Tibial artery (tissue), 4 donors: ENCODE measurements around the gene ATRNL1.

Experiments
- DNase-seq, 2 donors: peaks; one replicate each; pipeline ENCODE4 v3.0.0-alpha.2; 2019
- H3K27ac ChIP-seq, 2 donors: fragments of 200-600 bp; sonication (generic) in 1 of 2; 1 replicate in 1 of 2; 2 replicates in 1 of 2; pipeline ENCODE4 v1.5.1; 2018 to 2019; ENCODE audit warnings: mild to moderate bottlenecking in 1 of 2
- H3K27me3 ChIP-seq, 2 donors: fragments of 200-600 bp; sonication (generic) in 1 of 2; one replicate each; pipeline versions ENCODE4 v1.5.1 to v1.6.0; 2016 to 2019
- H3K36me3 ChIP-seq, 3 donors: fragments of 200-600 bp; sonication (generic) in 2 of 3; one replicate each; pipeline ENCODE4 v1.5.1; 2016 to 2019; ENCODE audit warnings: mild to moderate bottlenecking in 2 of 3
- H3K4me1 ChIP-seq, 4 donors: fragments of 200-600 bp; sonication (generic) in 2 of 4; 1 replicate in 3 of 4; 2 replicates in 1 of 4; pipeline ENCODE4 v1.5.1; 2016 to 2019
- H3K4me3 ChIP-seq, 2 donors: fragments of 200-600 bp; sonication (generic) in 1 of 2; 1 replicate in 1 of 2; 2 replicates in 1 of 2; pipeline ENCODE4 v1.5.1; 2018 to 2019; ENCODE audit warnings: mild to moderate bottlenecking in 2 of 2
- H3K9me3 ChIP-seq, 3 donors: fragments of 200-600 bp; sonication (generic) in 1 of 3; one replicate each; pipeline ENCODE4 v1.5.1; 2016 to 2019
- intact Hi-C: fragments of 100-400 bp; cut with DNase I; formaldehyde crosslinking; loops from one replicate; pipeline ENCODE4 v1.15.0; 2023; ENCODE audit warnings: low total_unique reads
- TF ChIP-seq, protein P1 (sequence below), 2 experiments: fragments of 200-600 bp in 1 of 2; fragments of 450-650 bp in 1 of 2; IDR thresholded peaks; one replicate each; pipeline ENCODE4 v1.5.1; 2017 to 2019; ENCODE audit warnings: antibody characterized with exemption in 2 of 2, mild to moderate bottlenecking in 1 of 2, moderate library complexity in 1 of 2

Gene ATRNL1

DNA sequence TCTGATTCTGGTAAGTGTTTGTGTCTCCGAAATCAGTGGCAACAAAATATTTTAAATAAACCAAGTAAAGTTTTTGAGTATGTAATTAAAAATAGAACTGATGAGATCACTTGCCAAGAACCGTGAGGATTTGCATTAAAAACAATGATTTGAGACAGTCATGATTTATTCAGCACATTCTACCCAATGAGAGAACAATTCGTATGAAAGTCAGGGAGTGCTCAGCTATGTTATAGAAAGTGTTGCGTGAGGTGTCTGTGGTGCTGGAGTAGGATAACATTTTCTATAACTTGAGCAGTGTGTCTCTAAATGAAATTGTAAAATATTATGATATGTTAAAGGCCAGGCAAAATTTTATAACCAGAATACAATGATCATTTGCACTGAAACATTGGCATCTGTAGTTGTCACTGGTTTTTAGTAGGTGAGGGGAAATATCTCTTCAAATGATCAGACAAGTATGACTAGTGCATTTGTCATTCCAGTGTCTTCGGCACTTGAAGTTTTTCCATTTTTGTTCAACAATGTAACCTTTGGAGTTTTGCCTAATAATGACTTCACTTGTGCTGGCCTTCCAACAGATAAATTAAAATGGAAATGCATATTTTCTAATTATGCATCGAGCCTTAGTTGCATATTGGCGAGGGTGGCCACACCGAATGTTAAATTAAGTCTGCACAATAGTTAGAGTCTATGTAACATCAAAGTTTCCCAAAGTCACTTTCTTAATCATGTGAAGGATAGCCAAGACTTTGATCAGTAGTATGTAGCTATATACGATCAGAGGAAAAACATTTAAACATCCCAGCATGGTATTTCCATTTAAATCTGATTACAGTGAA is 844.0 kb downstream of the ATRNL1 start:
- no peaks in the 10 kb centered on the region for H3K36me3 ChIP-seq

DNA sequence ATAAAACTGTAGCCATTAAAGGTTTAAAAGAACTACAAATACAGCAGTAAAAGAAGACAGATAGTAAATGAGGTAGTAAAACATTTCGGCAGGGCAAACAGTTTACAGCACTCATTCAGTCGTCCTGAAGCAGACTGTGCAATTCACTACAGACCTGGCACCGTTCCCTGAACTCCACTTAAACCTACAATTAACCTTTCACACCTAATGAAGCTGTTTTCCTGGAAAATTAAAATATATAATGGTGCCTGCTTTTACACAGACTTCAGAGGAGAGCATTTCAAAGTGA is 844.5 kb downstream of the ATRNL1 start:
- Histone ChIP-seq H3K27ac (no peak overlapping the region), H3K27me3 (no peaks in the 10 kb centered on the region), H3K4me1 (peaks cover 0 to 14% (median 0%) of the 10 kb centered on the region in 4 donors), H3K4me3 (no peak overlapping the region), H3K36me3 (no peaks in the 10 kb centered on the region), H3K9me3 (no peaks in the 10 kb centered on the region)
- TF ChIP-seq, protein P1, sequence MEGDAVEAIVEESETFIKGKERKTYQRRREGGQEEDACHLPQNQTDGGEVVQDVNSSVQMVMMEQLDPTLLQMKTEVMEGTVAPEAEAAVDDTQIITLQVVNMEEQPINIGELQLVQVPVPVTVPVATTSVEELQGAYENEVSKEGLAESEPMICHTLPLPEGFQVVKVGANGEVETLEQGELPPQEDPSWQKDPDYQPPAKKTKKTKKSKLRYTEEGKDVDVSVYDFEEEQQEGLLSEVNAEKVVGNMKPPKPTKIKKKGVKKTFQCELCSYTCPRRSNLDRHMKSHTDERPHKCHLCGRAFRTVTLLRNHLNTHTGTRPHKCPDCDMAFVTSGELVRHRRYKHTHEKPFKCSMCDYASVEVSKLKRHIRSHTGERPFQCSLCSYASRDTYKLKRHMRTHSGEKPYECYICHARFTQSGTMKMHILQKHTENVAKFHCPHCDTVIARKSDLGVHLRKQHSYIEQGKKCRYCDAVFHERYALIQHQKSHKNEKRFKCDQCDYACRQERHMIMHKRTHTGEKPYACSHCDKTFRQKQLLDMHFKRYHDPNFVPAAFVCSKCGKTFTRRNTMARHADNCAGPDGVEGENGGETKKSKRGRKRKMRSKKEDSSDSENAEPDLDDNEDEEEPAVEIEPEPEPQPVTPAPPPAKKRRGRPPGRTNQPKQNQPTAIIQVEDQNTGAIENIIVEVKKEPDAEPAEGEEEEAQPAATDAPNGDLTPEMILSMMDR (IDR thresholded peaks at IDR 0.05): no peak
- intact Hi-C loops: no loop called here
- DNase-seq: no peak

More for the DNA sequence above, 844.0 kb downstream of the ATRNL1 start:
- TF ChIP-seq, protein P1 (IDR thresholded peaks at IDR 0.05): no peak
- no peaks in the 10 kb centered on the region for H3K27me3 ChIP-seq
- DNase-seq: no peak
- H3K4me1 ChIP-seq: peaks cover 0 to 14% (median 0%) of the 10 kb centered on the region in 4 donors
- H3K4me3 ChIP-seq: no peak overlapping the region
- H3K9me3 ChIP-seq: no peaks in the 10 kb centered on the region
- no peak overlapping the region for H3K27ac ChIP-seq
- intact Hi-C loops: no loop called here

DNA sequence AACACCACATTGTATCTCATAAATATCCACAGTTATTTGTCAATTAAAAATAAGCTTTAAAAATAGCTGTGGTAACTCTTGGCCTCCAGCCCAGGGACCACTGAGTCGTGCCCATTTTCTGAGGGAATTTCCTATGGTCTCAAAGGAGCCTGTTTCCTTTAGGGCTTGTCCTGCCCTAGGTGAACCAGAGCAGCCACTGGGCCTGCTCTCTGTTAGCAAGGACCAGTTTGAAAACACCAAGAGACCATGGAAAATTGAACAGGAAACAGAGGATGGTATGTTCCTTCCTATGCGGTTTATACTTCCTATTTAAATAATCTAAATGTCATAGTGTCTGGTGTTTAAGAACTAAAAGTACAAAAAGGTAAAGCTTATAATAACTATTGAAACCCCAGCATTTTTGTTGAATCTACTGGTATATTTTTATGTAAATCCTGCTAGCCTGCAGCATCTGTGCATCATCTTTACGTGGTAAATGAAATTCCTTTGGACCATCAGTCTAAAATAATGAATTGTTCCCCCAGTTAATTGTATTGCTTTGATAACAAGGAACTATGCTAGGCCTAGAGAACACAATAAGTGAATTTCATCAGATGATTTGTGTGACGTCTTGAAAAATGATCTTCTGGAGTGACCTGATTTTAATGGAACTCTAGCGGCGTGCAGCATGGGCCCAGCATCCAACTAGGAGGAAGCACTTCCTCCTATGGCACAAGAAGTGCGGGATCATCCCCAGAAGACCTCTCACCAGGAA is 846.1 kb downstream of the ATRNL1 start:
- Histone ChIP-seq H3K36me3 (no peaks in the 10 kb centered on the region), H3K4me1 (peaks cover 0 to 14% (median 0%) of the 10 kb centered on the region in 4 donors), H3K27me3 (no peaks in the 10 kb centered on the region), H3K27ac (no peak overlapping the region), H3K9me3 (no peaks in the 10 kb centered on the region), H3K4me3 (no peak overlapping the region)
- intact Hi-C loops: no loop called here
- TF ChIP-seq, protein P1 (IDR thresholded peaks at IDR 0.05): no peak
- DNase-seq: no peak

DNA sequence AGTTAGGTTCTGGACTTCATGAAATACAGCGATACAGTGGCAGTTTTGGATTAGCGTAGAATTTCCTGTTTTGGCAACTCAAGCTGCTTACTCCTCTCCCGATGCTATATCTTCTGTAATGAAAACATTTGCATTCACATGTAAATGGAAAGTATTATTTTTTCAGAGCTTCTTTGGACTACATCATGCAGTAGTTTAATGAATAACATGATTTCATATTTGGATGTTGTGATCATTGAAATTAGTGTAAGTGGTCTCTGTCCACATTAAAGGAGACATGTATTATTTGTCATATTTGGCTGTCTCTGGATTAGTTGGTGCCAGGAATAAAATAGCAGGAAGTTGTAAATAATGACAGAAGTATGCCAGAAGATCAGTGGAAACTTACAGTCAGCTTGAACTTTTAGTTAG is 848.2 kb downstream of the ATRNL1 start:
- DNase-seq: no peak
- H3K36me3 ChIP-seq: no peaks in the 10 kb centered on the region
- TF ChIP-seq, protein P1 (IDR thresholded peaks at IDR 0.05): no peak
- peaks cover 0 to 14% (median 0%) of the 10 kb centered on the region in 4 donors for H3K4me1 ChIP-seq
- no peaks in the 10 kb centered on the region for H3K27me3 ChIP-seq
- H3K27ac ChIP-seq: no peak overlapping the region
- no peaks in the 10 kb centered on the region for H3K9me3 ChIP-seq
- intact Hi-C loops: no loop called here
- no peak overlapping the region for H3K4me3 ChIP-seq

DNA sequence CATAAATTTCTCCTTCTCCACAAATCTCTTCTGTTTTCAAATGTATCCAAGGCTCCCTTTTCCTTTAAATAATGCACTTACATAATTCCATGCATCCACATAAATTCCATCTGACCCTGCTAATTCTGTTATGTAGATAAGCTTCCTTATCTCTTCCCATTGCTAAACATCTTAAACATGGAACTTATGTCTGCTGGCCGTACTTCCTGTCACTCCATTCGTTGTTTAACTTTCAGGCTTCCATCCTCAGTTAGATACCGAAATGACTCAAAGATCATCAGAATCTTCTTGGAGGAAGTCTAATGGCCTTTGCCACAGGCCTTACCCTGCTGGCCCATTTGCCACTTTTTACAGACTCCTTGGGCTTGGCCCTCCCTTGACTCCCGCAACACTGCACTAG is 848.9 kb downstream of the ATRNL1 start:
- Histone ChIP-seq H3K27ac (no peak overlapping the region), H3K36me3 (no peaks in the 10 kb centered on the region), H3K9me3 (no peaks in the 10 kb centered on the region), H3K4me1 (peaks cover 0 to 12% (median 0%) of the 10 kb centered on the region in 4 donors), H3K4me3 (no peak overlapping the region), H3K27me3 (no peaks in the 10 kb centered on the region)
- DNase-seq: no peak
- intact Hi-C loops: no loop called here
- TF ChIP-seq, protein P1 (IDR thresholded peaks at IDR 0.05): no peak
